MM.1S (cell line): ENCODE data around the gene LDLRAD4.

Experiments
- DNase-seq: peaks from one replicate; pipeline ENCODE4 v3.0.0-alpha.2; 2015
- H2AFZ ChIP-seq: fragments of 300-600 bp; sonication (generic); 2 replicates; pipeline ENCODE4 v1.6.0; 2016; ENCODE audit warnings: antibody characterized with exemption, low read length
- H3F3A ChIP-seq: fragments of 300-600 bp; sonication (generic); 2 replicates; pipeline ENCODE4 v1.6.1; 2016; ENCODE audit warnings: mild to moderate bottlenecking, antibody characterized with exemption, low read length, moderate library complexity, mixed read lengths; ENCODE audit not compliant: insufficient read depth
- H3K27ac ChIP-seq: fragments of 300-600 bp; sonication (generic); 2 replicates; pipeline ENCODE4 v1.5.1; 2016; ENCODE audit warnings: mild to moderate bottlenecking, low read length
- H3K27me3 ChIP-seq: fragments of 300-600 bp; sonication (generic); replicated peaks from 2 replicates; pipeline ENCODE4 v1.6.0; 2016; ENCODE audit warnings: low read length; ENCODE audit not compliant: insufficient read depth
- H3K36me3 ChIP-seq: fragments of 300-600 bp; sonication (generic); replicated peaks from 2 replicates; pipeline ENCODE4 v1.6.1; 2016; ENCODE audit warnings: mild to moderate bottlenecking, low read length, mixed read lengths; ENCODE audit not compliant: insufficient read depth
- H3K4me1 ChIP-seq: fragments of 300-600 bp; sonication (generic); 2 replicates; pipeline ENCODE4 v1.6.1; 2016; ENCODE audit warnings: low read length, mixed read lengths
- H3K4me2 ChIP-seq: fragments of 300-600 bp; sonication (generic); 2 replicates; pipeline ENCODE4 v1.6.0; 2016; ENCODE audit warnings: low read depth, low read length
- H3K4me3 ChIP-seq: fragments of 300-600 bp; sonication (generic); 2 replicates; pipeline ENCODE4 v1.5.1; 2016; ENCODE audit warnings: low read length, mixed read lengths
- H3K79me2 ChIP-seq: fragments of 300-600 bp; sonication (generic); 2 replicates; pipeline ENCODE4 v1.6.1; 2016; ENCODE audit warnings: mixed run types, low read length, mixed read lengths
- H3K9ac ChIP-seq: fragments of 300-600 bp; sonication (generic); 2 replicates; pipeline ENCODE4 v1.6.1; 2016; ENCODE audit warnings: low read length, mixed read lengths
- H3K9me2 ChIP-seq: fragments of 300-600 bp; sonication (generic); replicated peaks from 2 replicates; pipeline ENCODE4 v1.6.1; 2016; ENCODE audit warnings: mild to moderate bottlenecking, low read length, mixed read lengths; ENCODE audit not compliant: insufficient read depth
- H3K9me3 ChIP-seq: fragments of 300-600 bp; sonication (generic); replicated peaks from 2 replicates; pipeline ENCODE4 v1.6.1; 2016; ENCODE audit warnings: mild to moderate bottlenecking, low read length, mixed read lengths; ENCODE audit not compliant: insufficient read depth
- H4K20me1 ChIP-seq: fragments of 300-600 bp; sonication (generic); 2 replicates; pipeline ENCODE4 v1.6.1; 2016; ENCODE audit warnings: mild to moderate bottlenecking, low read length, moderate library complexity, mixed read lengths; ENCODE audit not compliant: insufficient read depth
- CTCF ChIP-seq: fragments of 300-600 bp; sonication (generic); IDR thresholded peaks from 2 replicates; pipeline ENCODE4 v1.5.1; 2016; ENCODE audit warnings: antibody characterized with exemption, low read length, mixed read lengths
- EZH2 ChIP-seq: fragments of 300-600 bp; sonication (generic); optimal IDR thresholded peaks from 2 replicates; pipeline ENCODE3; 2017; ENCODE audit warnings: low read depth, mild to moderate bottlenecking, antibody characterized with exemption, low read length, mixed read lengths
- EZH2phosphoT487 ChIP-seq: fragments of 300-600 bp; sonication (generic); IDR thresholded peaks from 2 replicates; pipeline ENCODE4 v1.6.1; 2018; ENCODE audit warnings: antibody characterized with exemption, low read length

The LDLRAD4 gene

DNA sequence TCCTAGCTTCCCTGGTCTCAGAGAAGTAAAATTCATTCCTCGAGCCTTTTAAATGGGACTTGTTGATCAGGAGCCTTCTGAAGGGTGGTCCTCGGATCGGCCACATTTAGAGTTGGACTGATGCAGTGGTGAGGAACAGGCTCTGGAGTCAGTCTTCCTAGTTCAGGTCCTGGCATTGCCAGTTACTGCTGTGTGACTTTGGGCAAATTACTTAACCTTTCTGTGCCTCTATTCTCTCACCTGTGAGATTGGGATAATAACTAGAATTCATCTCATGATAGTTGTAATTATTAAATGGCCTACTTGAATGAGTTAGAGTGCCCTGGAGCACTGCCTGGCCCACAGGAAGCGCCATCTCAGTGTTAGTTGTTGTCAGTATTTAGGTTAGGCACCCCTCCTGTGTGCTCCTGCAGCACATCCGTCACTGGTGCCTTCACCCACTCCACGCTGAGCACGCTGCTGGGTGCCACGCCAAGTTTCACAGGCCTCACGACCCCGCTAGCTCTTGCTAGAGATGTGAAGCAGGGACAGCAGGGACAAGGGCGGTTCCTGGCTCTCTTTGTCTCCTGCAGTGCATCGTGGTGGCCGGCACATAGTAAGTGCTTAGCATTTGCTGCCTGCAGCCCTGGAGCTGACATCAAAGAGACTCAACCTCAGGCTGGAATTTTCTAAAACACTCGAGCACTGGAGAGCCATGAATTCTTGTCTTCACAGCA lies 384.9 kb downstream of the LDLRAD4 start:
- Histone ChIP-seq H3K4me1 (peaks cover 6% of the 10 kb centered on the region; the same call in 1 of the 2 replicates), H3K27me3 (no peaks in the 10 kb centered on the region), H3K36me3 (no peaks in the 10 kb centered on the region), H3K4me2 (no peak overlapping the region), H3K9me2 (no peaks in the 10 kb centered on the region), H3K27ac (no peak overlapping the region), H3K79me2 (no peaks in the 10 kb centered on the region), H3K9me3 (no peaks in the 10 kb centered on the region), H2AFZ (no peak overlapping the region), H3K4me3 (no peak overlapping the region), H4K20me1 (no peaks in the 10 kb centered on the region), H3F3A (no peaks in the 10 kb centered on the region), H3K9ac (no peak overlapping the region)
- DNase-seq: no peak
- TF ChIP-seq EZH2phosphoT487 (no peak), CTCF (no peak), EZH2 (no peak)

DNA sequence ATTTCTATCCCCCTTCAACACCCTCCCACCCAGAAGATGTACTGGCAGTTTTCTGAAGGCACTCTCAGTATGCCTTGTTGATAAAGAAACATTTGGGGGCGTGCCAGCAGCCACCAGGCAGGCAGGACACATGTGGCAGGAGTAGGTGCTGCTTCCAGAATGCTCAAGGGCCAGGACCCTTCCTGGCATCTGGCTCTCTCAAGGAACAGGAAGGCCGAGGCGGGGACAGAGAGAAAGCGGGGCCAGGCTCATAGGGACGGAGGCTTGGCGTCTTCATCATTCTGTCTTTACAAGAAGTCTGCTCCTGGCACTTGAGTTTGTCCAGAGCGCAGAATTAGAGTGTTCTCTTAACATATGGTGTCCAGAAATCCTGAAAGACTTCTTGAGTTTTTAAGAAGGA lies 386.2 kb downstream of the LDLRAD4 start:
- H3K36me3 ChIP-seq: no peaks in the 10 kb centered on the region
- no peak overlapping the region for H3K27ac ChIP-seq
- H2AFZ ChIP-seq: no peak overlapping the region
- no peaks in the 10 kb centered on the region for H4K20me1 ChIP-seq
- H3K9ac ChIP-seq: no peak overlapping the region
- DNase-seq: no peak
- H3K4me3 ChIP-seq: no peak overlapping the region
- no peaks in the 10 kb centered on the region for H3K27me3 ChIP-seq
- peaks cover 6% of the 10 kb centered on the region; the same call in 1 of the 2 replicates for H3K4me1 ChIP-seq
- no peak for TF ChIP-seq EZH2
- TF ChIP-seq CTCF: no peak
- no peak for TF ChIP-seq EZH2phosphoT487
- no peaks in the 10 kb centered on the region for H3F3A ChIP-seq
- H3K9me2 ChIP-seq: no peaks in the 10 kb centered on the region
- H3K4me2 ChIP-seq: no peak overlapping the region
- no peaks in the 10 kb centered on the region for H3K9me3 ChIP-seq
- no peaks in the 10 kb centered on the region for H3K79me2 ChIP-seq

DNA sequence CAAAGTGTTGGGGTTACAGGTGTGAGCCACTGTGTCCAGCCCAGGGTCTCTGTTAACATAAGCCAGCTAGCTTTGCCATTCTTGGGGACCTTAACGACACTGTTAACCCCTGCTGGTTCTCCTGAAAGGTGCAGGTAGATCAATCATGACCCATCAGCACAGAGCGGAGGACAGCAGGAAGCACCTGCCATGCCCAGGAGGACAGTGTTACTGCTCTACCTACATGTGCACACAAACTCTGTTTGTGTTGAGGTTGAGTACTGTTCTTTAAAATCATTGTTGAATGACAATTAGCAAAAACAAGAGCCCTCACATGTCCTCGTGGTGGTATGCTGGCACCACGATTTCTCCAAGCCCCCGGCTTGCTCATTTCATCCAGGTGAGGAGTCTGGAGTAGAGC lies 386.9 kb downstream of the LDLRAD4 start:
- Histone ChIP-seq H3K4me2 (no peak overlapping the region), H3F3A (peaks cover 1% of the 10 kb centered on the region; the same call in 1 of the 2 replicates), H3K4me3 (no peak overlapping the region), H3K36me3 (no peaks in the 10 kb centered on the region), H3K9ac (no peak overlapping the region), H3K27me3 (no peaks in the 10 kb centered on the region), H4K20me1 (no peaks in the 10 kb centered on the region), H3K4me1 (peaks cover 6% of the 10 kb centered on the region; the same call in 1 of the 2 replicates), H3K9me3 (no peaks in the 10 kb centered on the region), H3K79me2 (no peaks in the 10 kb centered on the region), H2AFZ (no peak overlapping the region), H3K27ac (no peak overlapping the region), H3K9me2 (no peaks in the 10 kb centered on the region)
- no peak for DNase-seq
- no peak for TF ChIP-seq CTCF
- TF ChIP-seq EZH2phosphoT487: no peak
- TF ChIP-seq EZH2: no peak
